BE2C (cell line): ENCODE results near the gene SEMA4F.

ENCODE experiments used
- DNase-seq: peaks from one replicate; pipeline ENCODE4 v3.0.0-alpha.2; 2020
- H3K27me3 ChIP-seq: fragments of 250-450 bp; sonication (Bioruptor Pico); 2 replicates; pipeline ENCODE4 v1.5.1; 2020; ENCODE audit warnings: mild to moderate bottlenecking
- H3K36me3 ChIP-seq: fragments of 250-450 bp; sonication (Bioruptor Pico); 2 replicates; pipeline ENCODE4 v1.5.1; 2020; ENCODE audit warnings: mild to moderate bottlenecking
- H3K4me1 ChIP-seq: fragments of 250-450 bp; sonication (Bioruptor Pico); 2 replicates; pipeline ENCODE4 v1.5.1; 2020
- H3K4me3 ChIP-seq: 2 replicates; pipeline ENCODE4 v1.5.1; 2011; ENCODE audit warnings: low read depth, low read length
- H3K9me3 ChIP-seq: fragments of 250-450 bp; sonication (Bioruptor Pico); 2 replicates; pipeline ENCODE4 v1.5.1; 2020
- CTCF ChIP-seq: IDR thresholded peaks from 2 replicates; pipeline ENCODE4 v1.5.1; 2012; ENCODE audit warnings: mild to moderate bottlenecking, low read depth, low read length

The SEMA4F gene

GRCh38 chr2:74725287-74725686 is 71.2 kb downstream of the SEMA4F start:
- no peak for TF ChIP-seq CTCF
- H3K4me1 ChIP-seq: no peaks in the 10 kb centered on the region
- no peaks in the 10 kb centered on the region for H3K36me3 ChIP-seq
- no peaks in the 10 kb centered on the region for H3K27me3 ChIP-seq
- H3K4me3 ChIP-seq: no peak overlapping the region
- H3K9me3 ChIP-seq: no peaks in the 10 kb centered on the region
- DNase-seq: no peak

- Histone ChIP-seq H3K36me3 (no peaks in the 10 kb centered on the region), H3K4me3 (no peak overlapping the region), H3K9me3 (no peaks in the 10 kb centered on the region), H3K27me3 (no peaks in the 10 kb centered on the region), H3K4me1 (no peaks in the 10 kb centered on the region)
- no peak for DNase-seq
- TF ChIP-seq CTCF: no peak
These were observed 74.8 kb downstream of the SEMA4F start for GRCh38 chr2:74728842-74729241.

GRCh38 chr2:74730530-74730929 is 76.5 kb downstream of the SEMA4F start:
- Histone ChIP-seq H3K4me1 (no peaks in the 10 kb centered on the region), H3K9me3 (no peaks in the 10 kb centered on the region), H3K4me3 (no peak overlapping the region), H3K36me3 (no peaks in the 10 kb centered on the region), H3K27me3 (no peaks in the 10 kb centered on the region)
- no peak for DNase-seq
- TF ChIP-seq CTCF: no peak
